HG03442 (cell line): Measurements from ENCODE around the gene MAP2K1.
"Not testable (repeated sequence)": the region's sequence is repeated elsewhere in the genome, so short reads cannot be mapped to it uniquely, and the experiment has no call there.

Experiments used
- ATAC-seq: cut with Tn5 transposase; IDR thresholded peaks from one replicate; pipeline ENCODE4 v1.9.1; 2021; ENCODE audit warnings: mild to moderate bottlenecking, moderate library complexity; ENCODE audit not compliant: unreplicated experiment

Gene MAP2K1

DNA sequence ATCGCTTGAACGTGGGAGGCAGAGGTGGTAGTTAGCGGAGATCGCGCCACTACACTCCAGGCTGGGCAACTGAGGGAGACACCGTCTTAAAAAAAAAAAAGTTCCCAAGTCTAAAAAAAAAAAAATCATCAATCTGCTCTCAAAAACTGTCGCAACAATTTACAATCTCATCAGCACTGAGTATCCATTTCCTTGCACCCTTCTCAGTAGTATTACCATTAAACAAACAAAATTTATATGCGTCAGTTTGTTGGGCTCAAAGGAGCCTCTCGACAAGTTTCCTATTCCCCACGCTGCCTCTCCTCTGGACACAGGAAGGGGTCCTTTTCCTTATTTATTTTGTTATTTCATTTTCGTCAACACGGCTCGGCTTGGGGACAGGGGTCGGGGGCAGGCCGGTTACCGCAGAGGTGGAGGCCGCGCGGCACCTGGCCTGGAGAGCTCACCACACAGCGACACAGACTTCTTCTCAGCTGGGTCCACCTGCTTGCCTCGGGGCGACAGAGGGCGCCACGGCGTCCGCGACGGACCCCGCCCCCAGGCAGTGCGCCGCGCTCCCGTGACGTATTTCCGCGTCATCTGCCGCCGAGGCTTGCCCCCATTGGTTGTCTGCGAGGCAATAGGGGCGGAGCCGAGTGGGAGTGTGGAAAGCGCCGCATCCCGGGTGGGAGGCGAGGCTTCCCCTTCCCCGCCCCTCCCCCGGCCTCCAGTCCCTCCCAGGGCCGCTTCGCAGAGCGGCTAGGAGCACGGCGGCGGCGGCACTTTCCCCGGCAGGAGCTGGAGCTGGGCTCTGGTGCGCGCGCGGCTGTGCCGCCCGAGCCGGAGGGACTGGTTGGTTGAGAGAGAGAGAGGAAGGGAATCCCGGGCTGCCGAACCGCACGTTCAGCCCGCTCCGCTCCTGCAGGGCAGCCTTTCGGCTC, at the start of gene MAP2K1:
Gene MAP2K1 (plus strand): TSS at position 709 of the 920 bp plus-strand sequence. CDS start 436 bp downstream, outside the sequence.
- peak; percentile 79 for ATAC-seq

DNA sequence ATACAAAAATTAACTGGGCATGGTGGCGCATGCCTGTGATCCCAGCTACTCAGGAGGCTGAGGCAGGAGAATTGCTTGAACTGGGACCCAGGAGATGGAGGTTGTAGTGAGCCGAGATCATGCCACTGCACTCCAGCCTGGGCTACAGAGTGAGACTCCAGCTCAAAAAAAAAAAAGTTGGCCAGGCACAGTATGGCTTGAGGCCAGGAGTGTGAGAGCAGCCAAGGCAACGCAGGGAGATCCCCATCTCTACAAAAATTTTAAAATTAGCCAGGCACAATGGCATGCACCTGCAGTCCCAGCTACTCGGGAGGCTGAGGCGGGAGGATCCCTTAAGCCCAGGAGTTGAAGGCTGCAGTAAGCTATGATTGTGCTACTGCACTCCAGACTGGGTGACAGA, 38.2 kb upstream of the MAP2K1 start:
- ATAC-seq: not testable (repeated sequence)

DNA sequence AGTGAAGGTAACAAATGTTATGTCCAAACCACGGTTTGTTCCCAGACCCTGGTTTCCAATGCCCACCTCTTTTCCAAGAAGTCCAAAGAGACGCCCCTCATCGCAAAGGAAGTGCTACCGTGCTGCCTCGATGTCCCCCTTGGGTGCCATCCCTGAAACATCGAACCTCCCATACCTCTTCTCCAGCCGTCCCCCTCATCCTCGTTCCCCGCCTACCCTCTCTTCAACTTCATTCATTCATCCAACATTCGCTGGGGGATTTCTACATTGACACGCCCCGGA, 30.7 kb upstream of the MAP2K1 start:
- no peak for ATAC-seq

DNA sequence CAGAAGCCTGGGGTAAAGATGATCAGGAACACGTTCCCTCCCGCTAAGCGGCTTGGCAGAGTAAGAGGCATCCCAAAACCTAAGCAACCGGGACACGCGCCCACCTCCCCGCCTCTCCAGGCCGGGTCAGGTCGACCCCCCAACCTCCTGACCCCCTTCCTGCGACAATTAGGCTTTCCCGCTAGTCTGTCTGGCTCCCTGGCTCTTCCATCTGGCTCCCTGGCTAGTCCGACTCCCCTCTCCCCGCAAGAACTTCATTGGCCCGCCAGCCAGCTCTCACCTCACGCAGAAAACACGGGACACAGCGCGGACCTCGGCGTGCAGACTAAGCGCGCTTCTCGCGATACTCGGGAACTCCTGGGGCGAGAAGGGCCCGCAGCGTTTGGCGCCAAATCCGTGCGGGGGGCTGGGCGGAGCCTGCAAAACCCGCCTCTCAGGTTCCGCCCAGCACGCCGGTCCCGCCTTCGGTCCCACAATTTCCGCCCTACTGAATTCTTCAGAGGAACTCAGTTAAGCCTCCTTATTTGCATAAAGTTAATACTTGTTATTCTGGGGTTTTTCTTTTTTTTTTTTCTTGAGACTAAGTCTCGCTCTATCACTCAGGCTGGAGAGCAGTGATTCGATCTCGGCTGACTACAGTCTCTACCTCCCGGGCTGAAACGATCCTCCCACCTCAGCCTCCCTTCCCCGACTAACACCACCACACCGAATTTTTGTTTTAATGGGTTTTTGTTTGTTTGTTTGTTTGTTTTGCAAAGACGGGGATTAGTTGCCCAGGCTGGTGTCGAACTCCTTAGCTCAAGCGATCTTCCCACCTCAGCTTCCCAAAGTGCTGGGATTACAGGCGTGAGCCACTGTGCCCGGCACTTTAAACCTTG, 30.1 kb upstream of the MAP2K1 start, which contains the start of gene TIPIN:
Gene TIPIN (minus strand): TSS at position 327 of the 878 bp plus-strand sequence. CDS start 3,738 bp downstream, outside the sequence.
- ATAC-seq: peak; percentile 89

- peak; percentile 29 for ATAC-seq
Measured at GRCh38 chr15:66359740-66360139, 27.0 kb upstream of the MAP2K1 start.

- ATAC-seq: not testable (repeated sequence)
Measured at GRCh38 chr15:66361745-66362460, 24.8 kb upstream of the MAP2K1 start.

GRCh38 chr15:66362776-66363175, 23.9 kb upstream of the MAP2K1 start:
- ATAC-seq: no peak

DNA sequence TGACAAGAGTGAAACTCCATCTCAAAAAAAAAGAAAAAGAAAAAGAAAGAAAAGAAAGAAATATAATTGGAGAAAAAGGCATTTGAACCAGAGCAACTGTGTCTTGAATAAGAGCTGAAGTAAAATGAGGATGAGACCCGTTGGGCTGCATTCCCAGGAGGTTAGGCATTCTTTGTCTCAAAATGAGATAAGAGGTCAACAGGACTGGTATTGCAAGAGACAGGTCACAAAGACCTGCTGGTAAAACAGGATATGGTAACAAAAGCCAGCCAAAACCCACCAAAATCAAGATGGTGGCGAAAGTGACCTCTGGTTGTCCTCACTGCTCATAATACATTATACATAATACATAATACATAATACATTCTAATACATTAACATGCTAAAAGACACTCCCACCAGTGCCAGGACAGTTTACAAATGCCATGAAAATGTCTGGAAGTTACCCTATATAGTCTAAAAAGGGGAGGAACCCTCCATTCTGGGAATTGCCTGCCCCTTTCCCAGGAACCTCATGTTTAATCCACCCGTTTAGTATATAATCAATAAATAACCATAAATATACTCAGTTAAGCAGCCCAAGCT, 21.7 kb upstream of the MAP2K1 start:
- ATAC-seq: no peak

DNA sequence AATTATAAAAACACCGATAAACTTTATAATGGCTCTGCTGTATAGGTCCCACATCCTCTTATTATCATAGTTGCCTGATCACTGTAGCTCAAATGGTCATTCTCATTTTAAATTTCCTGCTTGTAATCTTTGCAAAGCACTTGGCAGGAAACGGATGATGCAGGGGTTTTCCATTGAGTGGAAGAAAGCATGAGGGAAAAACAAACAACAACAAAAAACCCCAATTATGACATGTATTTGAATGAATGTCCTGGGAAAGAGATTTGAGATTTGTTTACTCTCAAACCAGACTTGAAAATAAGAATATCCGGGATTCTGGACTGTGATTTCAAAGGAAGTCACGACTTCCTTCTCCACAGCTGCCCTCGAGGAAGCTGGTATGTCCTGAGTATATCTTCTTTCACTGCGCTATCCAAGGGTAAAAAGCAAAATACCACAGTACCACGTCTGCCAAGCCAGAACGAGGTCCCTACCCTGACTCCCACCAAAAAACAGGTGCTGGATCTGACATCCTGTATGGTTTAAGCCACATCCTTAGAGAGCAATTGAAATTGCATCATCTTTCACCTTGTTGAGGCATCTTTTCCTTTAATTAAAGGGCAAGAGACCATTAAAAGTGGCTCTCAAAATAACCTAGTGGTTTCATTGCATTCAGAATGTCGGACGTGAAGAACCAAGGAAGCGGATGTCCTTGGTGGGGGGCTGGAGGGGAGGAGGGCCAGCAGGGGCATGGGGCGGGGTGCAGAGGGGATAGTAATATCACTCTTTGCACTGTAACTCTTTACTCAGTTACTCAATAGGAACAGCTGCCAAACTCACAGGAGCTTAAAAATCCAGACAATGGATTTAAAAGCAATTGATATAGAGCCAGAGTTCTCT, 16.7 kb upstream of the MAP2K1 start:
- ATAC-seq: no peak

DNA sequence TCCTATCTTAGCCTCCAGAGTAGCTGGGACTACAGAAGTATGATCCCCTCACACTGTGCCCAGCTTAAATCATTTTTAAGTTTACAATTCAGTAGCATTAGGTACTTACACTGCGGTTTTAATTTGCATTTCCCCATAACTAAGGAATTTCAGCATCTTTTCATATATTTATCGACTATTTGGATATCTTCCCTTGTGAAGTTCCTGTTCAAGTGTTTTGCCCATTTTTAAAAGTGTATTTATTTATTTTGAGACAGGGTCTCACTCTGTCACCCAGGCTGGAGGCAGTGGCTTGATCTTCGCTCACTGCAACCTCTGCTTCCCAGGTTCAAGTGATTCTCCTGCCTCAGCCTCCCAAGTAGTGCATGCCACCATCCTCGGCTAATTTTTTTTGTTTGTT, 12.5 kb upstream of the MAP2K1 start:
- no peak for ATAC-seq

GRCh38 chr15:66378814-66379430, 7.8 kb upstream of the MAP2K1 start:
- ATAC-seq: no peak

GRCh38 chr15:66381376-66381775, 5.3 kb upstream of the MAP2K1 start:
- ATAC-seq: not testable (repeated sequence)

GRCh38 chr15:66387163-66388042, 691 bp downstream of the MAP2K1 start:
- peak; percentile 12 for ATAC-seq

GRCh38 chr15:66388043-66388363, 1.3 kb downstream of the MAP2K1 start:
- ATAC-seq: no peak

DNA sequence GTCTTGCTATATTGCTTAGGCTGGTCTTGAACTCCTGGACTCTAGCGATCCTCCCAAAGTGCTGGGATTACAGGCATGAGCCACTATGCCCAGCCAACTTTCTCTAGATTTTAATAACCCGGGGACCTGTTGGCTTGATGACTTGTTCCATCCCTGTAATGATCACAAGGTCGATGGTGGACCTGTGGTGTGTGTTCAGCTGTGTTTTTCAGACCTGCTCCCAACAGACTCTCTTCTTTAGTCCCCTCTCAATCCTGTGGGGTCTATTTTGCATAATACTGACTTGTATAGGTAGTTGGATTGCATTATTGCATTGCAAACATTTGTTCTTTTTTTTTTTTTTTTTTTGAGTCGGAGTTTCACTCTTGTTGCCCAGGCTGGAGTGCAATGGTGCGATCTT, 1.9 kb downstream of the MAP2K1 start:
- no peak for ATAC-seq

DNA sequence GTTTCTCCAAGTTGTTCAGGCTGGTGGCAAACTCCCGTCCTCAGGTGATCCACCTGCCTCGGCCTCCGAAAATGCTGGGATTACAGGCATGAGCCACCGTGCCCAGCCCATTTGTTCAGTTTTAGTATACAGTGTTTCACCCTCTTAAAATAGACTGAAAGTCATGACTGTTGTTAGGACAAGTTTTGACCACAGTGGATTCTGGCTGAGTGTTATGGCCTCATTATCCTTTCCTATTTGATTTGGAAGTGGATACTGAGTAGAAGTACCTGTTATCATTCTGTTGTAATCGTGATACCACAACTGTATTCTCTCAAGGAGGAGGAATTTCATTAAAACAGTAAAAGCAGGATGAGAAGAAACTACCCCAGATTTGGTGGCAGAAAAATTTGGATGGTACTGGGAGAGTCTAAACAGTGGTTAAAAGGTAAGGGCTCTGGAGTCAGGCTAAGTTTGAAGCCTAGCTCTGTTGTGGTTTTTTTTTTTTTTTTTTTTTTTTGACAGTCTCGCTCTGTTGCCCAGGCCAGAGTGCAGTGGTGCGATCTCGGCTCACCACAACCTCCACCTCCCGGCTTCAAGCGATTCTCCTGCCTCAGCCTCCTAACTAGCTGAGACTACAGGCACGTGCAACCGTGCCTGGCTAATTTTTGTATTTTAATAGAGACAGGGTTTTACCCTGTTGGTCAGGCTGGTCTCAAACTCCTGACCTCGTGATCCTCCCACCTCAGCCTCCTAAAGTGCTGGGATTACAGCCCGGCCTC, 2.6 kb downstream of the MAP2K1 start:
- ATAC-seq: no peak

DNA sequence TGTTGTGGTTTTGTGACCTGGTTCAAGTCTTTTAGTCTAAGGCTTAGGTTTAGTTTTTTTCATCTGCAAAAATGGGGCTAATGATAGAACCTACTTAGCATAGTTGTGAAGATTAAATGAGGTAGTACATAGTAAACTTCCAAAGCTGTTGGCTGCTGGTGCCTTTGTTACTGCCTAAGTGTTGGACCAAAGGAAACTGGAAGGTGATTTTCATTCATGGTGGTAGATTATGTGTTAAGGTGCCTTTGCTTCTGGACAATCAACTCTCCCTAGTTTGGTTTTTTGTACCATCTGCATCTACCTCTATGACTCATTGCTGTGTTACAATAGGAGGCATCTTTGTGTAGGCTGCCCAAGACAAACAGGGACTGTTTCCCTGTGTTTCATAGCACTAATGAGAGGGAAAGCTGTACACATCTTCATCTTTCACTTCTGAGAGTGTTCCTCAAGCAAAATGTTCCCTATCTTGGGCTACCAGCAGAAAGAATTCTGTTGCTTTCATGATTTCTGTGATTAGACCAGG, 3.2 kb downstream of the MAP2K1 start:
- no peak for ATAC-seq
